Motor neuron (in vitro differentiated cells): Measurements from ENCODE around the gene PLOD3. TPM values are rescaled to one million over a fixed set of nuclear protein-coding genes. Genes with fewer than 3 reads are reported as not detected.

Experiments
- ATAC-seq, 8 experiments: fragments of 200-7000 bp; cut with Tn5 transposase; replicated peaks in 6 of 8; 2 replicates each; pipeline ENCODE4 v1.8.0; 2021; ENCODE audit warnings: mild to moderate bottlenecking in 8 of 8, moderate library complexity in 8 of 8
- H3K27ac ChIP-seq, 2 donors: fragments of 250-450 bp; sonication (Bioruptor Pico); 2 replicates each; pipeline ENCODE4 v1.9.0; 2021; ENCODE audit warnings: antibody characterized with exemption in 2 of 2, mild to moderate bottlenecking in 2 of 2, moderate library complexity in 1 of 2
- H3K4me1 ChIP-seq, 2 donors: fragments of 250-450 bp; sonication (Bioruptor Pico); replicated peaks in 1 of 2; 2 replicates each; pipeline ENCODE4 v1.6.1; 2021; ENCODE audit warnings: antibody characterized with exemption in 2 of 2, mild to moderate bottlenecking in 2 of 2, moderate library complexity in 1 of 2
- H3K4me3 ChIP-seq, 5 donors: fragments of 250-450 bp; sonication (Bioruptor Pico); 2 replicates each; pipeline ENCODE4 v1.9.0; 2021; ENCODE audit warnings: antibody characterized with exemption in 5 of 5, mild to moderate bottlenecking in 5 of 5, moderate library complexity in 4 of 5
- WGBS, 10 experiments: fragments of 450-650 bp; shearing (Covaris generic); methylation state at CpG; one replicate each; pipeline ENCODE4 v1.0.0; 2022; 5-methylcytosine and 5-hydroxymethylcytosine counted together
- in situ Hi-C, 9 experiments: fragments of 400-800 bp; cut with MboI; loops; one replicate each; pipeline ENCODE4 v1.15.0; 2021; ENCODE audit warnings: low sequenced_read_pairs in 9 of 9, low pct_unique_long_range_greater_than_20kb in 2 of 9; ENCODE audit not compliant: unreplicated experiment in 9 of 9
- total RNA-seq, 8 experiments: library from RNA; unstranded; fragments of 300-600 nt; gene quantifications; 2 replicates each; pipeline versions ENCODE4 v1.2.3 to v1.2.4, GENCODE V29; 2022

Gene PLOD3
- total RNA-seq, 8 experiments from 2014 or later = 10.9 to 97.3 (median 28.1) TPM

- in situ Hi-C loops = loop anchor here in 1 of 9 experiments (25.0 kb wide), 1 partner anchor 293 kb away; the partner anchor contains the start of genes ACHE, SRRT and UFSP1
- 0 to 46% (median 13%) methylated on average over 1 to 17 of the region's 56 CpGs; no CpG with 5 or more reads in 4 of the 10 experiments for WGBS, 10 experiments
- H3K4me3 ChIP-seq = peak within 1 kb of the TSS; percentile 38 to 51 (median 42)
- H3K4me1 ChIP-seq = peaks cover 3 to 10% of the 10 kb centered on the region in 2 donors
- H3K27ac ChIP-seq = peak within 1 kb of the TSS; percentile 25 to 61
- peak in 5 of 8 experiments; percentile 2 to 16 (median 13) for ATAC-seq
Measured at GRCh38 chr7:101180130-101180755, 37.1 kb downstream of the PLOD3 start, which contains the start of gene NAT16. NAT16 (minus strand) TSS chr7:101180293; CDS start chr7:101174807, 5,486 bp downstream.

GRCh38 chr7:101179713-101180112 lies 37.7 kb downstream of the PLOD3 start:
- peaks cover 3 to 10% of the 10 kb centered on the region in 2 donors for H3K4me1 ChIP-seq
- peak overlapping the region in 1 of 2 donors; percentile 61 for H3K27ac ChIP-seq
- no CpG with 5 or more reads among the region's 27 CpGs for WGBS, 10 experiments
- H3K4me3 ChIP-seq = peak overlapping the region; percentile 38 to 51 (median 42)
- in situ Hi-C loops = loop anchor here in 1 of 9 experiments (25.0 kb wide), 1 partner anchor 292 kb away; the partner anchor contains the start of genes ACHE, SRRT and UFSP1
- peak in 5 of 8 experiments; percentile 2 to 48 (median 29) for ATAC-seq

- Histone ChIP-seq H3K4me1 (peaks cover 3 to 10% of the 10 kb centered on the region in 2 donors), H3K4me3 (peak overlapping the region; percentile 38 to 51 (median 42)), H3K27ac (peak overlapping the region; percentile 25 to 61)
- peak in 6 of 8 experiments; percentile 10 to 52 (median 34) for ATAC-seq
- in situ Hi-C loops = loop anchor here in 1 of 9 experiments (25.0 kb wide), 1 partner anchor 292 kb away; the partner anchor contains the start of genes ACHE, SRRT and UFSP1
- 0% methylated on average over 2 to 4 of the region's 20 CpGs; no CpG with 5 or more reads in 7 of the 10 experiments for WGBS, 10 experiments
Measured at GRCh38 chr7:101179117-101179516, 38.3 kb downstream of the PLOD3 start.

GRCh38 chr7:101177644-101178043 lies 39.7 kb downstream of the PLOD3 start:
- no peak for ATAC-seq
- in situ Hi-C loops = loop anchor here in 1 of 9 experiments (25.0 kb wide), 1 partner anchor 290 kb away; the partner anchor contains the start of genes ACHE, SRRT and UFSP1
- no peak overlapping the region for H3K4me3 ChIP-seq
- no peak overlapping the region for H3K27ac ChIP-seq
- peaks cover 12 to 23% of the 10 kb centered on the region in 2 donors for H3K4me1 ChIP-seq
- WGBS, 10 experiments = 20 to 100% methylated on average over 1 of the region's 2 CpGs; no CpG with 5 or more reads in 8 of the 10 experiments

GRCh38 chr7:101175664-101176063 lies 41.7 kb downstream of the PLOD3 start:
- H3K27ac ChIP-seq = no peak overlapping the region
- H3K4me3 ChIP-seq = no peak overlapping the region
- WGBS, 10 experiments = 7 to 27% (median 22%) methylated on average over 1 to 3 of the region's 3 CpGs; no CpG with 5 or more reads in 6 of the 10 experiments
- peaks cover 23 to 26% of the 10 kb centered on the region in 2 donors for H3K4me1 ChIP-seq
- in situ Hi-C loops = loop anchor here in 1 of 9 experiments (25.0 kb wide), 1 partner anchor 288 kb away; the partner anchor contains the start of genes ACHE, SRRT and UFSP1
- ATAC-seq = no peak

GRCh38 chr7:101174322-101174854 lies 43.0 kb downstream of the PLOD3 start:
- in situ Hi-C loops = no loop called here
- Histone ChIP-seq H3K27ac (no peak overlapping the region), H3K4me3 (no peak overlapping the region), H3K4me1 (peaks cover 28% of the 10 kb centered on the region in 2 donors)
- 0 to 30% (median 20%) methylated on average over 1 to 22 of the region's 28 CpGs; no CpG with 5 or more reads in 3 of the 10 experiments for WGBS, 10 experiments
- no peak for ATAC-seq

- Histone ChIP-seq H3K4me1 (peaks cover 34% of the 10 kb centered on the region in 2 donors), H3K27ac (no peak overlapping the region), H3K4me3 (peak overlapping the region in 2 of 5 donors; percentile 19 to 28)
- 20 to 33% (median 26%) methylated on average over 2 to 9 of the region's 16 CpGs; no CpG with 5 or more reads in 6 of the 10 experiments for WGBS, 10 experiments
- in situ Hi-C loops = no loop called here
- peak in 3 of 8 experiments; percentile 10 to 60 (median 11) for ATAC-seq
Measured at GRCh38 chr7:101173752-101174244, 43.6 kb downstream of the PLOD3 start.

DNA sequence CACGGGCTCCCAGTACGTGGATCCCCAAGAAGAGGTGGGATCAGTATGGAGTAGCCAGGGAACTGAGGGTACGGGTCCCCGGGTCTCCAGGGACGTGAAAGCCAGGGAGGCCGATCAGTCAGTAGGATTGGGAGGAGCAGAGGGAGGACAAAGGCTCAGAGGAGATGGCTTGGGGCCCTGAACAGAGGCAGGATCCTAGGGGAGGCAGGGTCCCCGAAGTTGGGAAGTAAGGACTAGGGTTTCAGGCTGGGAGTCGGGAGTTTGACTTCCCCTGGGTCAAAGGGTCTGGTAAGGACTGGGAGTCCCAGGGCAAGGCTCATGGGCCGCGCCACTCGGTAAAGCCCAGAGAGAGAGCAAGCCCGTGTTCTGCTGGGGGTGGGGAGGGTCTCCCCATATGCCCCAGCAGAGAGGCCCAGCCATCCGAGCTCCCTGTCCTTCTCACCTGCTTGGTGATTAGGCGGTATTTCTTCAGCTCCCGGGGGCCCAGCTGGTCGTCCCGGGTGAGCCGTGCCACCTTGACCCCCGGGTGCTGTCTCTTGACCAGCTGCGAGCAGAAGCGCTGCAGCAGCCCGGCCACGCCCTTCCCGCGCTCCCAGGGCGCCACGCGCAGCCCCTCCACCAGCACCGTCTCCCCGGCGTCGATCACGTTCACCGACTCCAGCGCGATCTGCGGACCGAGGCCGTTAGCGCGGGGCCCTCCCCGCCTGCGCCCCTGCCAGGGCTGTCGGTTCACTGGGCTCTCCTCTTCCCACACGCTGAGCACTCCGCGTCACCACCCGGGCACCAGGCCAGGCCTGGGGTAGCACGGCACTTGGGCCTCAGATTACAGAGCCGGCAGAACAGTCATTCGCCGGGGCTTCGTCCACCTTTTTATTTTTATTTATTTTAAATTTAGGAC lies 44.3 kb downstream of the PLOD3 start:
- Histone ChIP-seq H3K4me3 (peak overlapping the region in 4 of 5 donors; percentile 4 to 28 (median 20)), H3K27ac (no peak overlapping the region), H3K4me1 (peaks cover 34 to 37% of the 10 kb centered on the region in 2 donors)
- peak; percentile 3 to 78 (median 15) for ATAC-seq
- in situ Hi-C loops = no loop called here
- 0 to 80% (median 6%) methylated on average over 1 to 15 of the region's 53 CpGs; no CpG with 5 or more reads in 5 of the 10 experiments for WGBS, 10 experiments

DNA sequence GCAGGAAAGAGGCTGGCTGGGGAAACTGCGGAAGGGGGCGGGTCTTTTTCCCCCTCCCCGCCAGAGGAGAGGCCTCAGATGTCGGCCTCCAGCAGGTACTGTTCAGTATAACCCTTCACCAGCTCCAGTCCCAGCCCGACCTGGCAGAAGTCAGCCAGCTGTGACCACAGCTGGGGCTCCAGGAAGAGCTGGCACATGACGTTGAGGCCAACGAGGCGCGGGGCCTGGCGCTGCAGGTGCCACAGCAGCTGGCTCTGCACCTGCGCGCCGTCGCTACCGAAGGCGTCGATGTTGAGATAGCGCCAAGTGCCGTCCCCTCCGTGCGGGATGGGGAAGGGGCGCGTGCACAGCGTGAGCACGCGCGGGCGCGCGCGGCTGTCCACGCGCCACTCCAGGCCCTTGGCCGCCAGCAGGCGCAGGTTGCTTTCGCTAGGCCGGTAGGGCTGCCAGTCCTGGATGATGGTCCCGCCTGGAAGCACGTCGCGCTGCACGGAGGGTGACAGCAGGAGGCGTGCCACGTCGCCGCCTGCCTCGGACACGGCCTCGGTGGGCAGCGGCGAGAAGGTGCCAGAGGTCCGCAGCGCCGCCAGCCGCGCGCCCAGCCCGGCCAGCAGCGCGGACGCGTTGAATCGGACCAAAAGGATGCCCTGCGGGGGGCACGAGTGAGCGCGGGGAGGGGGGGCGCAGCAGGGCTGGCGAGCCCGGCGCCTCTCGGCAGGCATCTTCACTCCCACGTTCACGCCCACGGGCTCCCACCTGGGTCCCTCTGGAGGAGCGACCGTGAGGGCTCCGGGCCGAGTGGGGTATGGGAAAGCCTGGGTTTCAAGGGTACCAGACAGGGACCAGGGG lies 45.2 kb downstream of the PLOD3 start:
- H3K4me3 ChIP-seq = peak overlapping the region; percentile 4 to 28 (median 19)
- no peak overlapping the region for H3K27ac ChIP-seq
- H3K4me1 ChIP-seq = peaks cover 38 to 46% of the 10 kb centered on the region in 2 donors
- whole genome bisulfite sequencing, 10 experiments = 0 to 7% (median 0%) methylated on average over 1 to 27 of the region's 79 CpGs; no CpG with 5 or more reads in 6 of the 10 experiments
- in situ Hi-C loops = no loop called here
- peak in 5 of 8 experiments; percentile 16 to 51 (median 36) for ATAC-seq

GRCh38 chr7:101171442-101171837 lies 45.9 kb downstream of the PLOD3 start:
- no peak overlapping the region for H3K27ac ChIP-seq
- WGBS, 10 experiments = 0 to 4% (median 0%) methylated on average over 2 to 11 of the region's 13 CpGs; no CpG with 5 or more reads in 4 of the 10 experiments
- in situ Hi-C loops = no loop called here
- ATAC-seq = no peak
- H3K4me1 ChIP-seq = peaks cover 43 to 48% of the 10 kb centered on the region in 2 donors
- H3K4me3 ChIP-seq = peak overlapping the region in 2 of 5 donors; percentile 19 to 28

DNA sequence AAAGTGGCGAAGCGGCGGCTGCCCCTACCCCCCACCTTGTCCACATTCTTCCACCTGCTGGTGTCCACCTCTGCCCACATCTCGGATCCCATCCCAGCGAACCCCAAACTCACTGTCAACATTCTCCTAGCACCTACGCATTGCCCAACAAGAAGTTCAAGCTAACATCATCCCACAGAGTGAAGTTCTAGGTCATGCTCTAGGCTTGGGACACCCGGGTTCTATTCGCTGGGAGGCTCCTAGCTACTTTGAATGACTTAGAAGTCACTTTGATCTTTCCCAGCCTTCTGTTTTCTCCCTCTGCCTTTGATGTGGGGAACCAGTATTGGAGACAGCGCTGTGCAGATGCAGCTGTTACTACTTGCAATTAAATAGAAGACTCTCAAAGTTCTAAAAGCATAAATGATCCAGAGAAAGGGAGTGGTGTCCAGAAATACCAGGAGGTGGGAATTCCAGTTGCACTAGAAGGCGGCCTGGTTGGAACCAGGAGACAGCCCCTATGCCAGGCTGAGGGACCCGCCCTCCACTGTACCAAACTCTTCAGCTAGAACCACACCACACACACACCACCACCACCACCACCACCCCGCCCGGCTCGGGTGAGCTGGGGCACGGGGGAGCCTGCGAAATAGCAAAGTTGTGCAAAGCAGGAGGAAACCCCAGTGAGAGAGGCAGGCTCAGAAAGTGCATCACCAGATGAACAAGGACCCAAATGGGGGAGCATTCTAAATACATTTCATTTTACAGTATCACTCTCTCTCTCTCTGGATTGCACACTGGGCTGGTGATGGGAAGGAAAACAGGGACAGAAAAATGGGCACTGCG lies 46.6 kb downstream of the PLOD3 start:
- 0 to 33% (median 3%) methylated on average over 1 to 11 of the region's 17 CpGs; no CpG with 5 or more reads in 1 of the 10 experiments for WGBS, 10 experiments
- no peak for ATAC-seq
- Histone ChIP-seq H3K4me1 (peaks cover 47 to 51% of the 10 kb centered on the region in 2 donors), H3K4me3 (peak overlapping the region in 1 of 5 donors; percentile 28), H3K27ac (no peak overlapping the region)
- in situ Hi-C loops = no loop called here
